ENCODE data around the gene CATSPERB.

- TF ChIP-seq CTCF (conservative IDR thresholded peaks at IDR 0.05 in 1 of 2, IDR thresholded peaks at IDR 0.05 in 1 of 2; ENCODE audit: extremely low read depth in 1 of 2, insufficient read depth in 1 of 2, low read depth in 1 of 2, low read length in 2 of 2) (no peak), EZH2 (IDR thresholded peaks at IDR 0.05; ENCODE audit: borderline replicate concordance, low read length) (no peak)
Observed at GRCh38 chr14:91778217-91778616, 46.3 kb upstream of the CATSPERB start.

Measured in mammary epithelial cell (primary cell).